BLaER1 (cell line): ENCODE data around the gene ZBTB5.
A peak's percentile ranks its signal among the peaks of the same experiment; 100 is the strongest.
"Not testable (repeated sequence)": the region's sequence is repeated elsewhere in the genome, so short reads cannot be mapped to it uniquely, and the experiment has no call there.

ENCODE experiments used
- H3K27ac ChIP-seq: shearing (Covaris generic); formaldehyde crosslinking; 2 replicates; pipeline ENCODE4 v1.8.1; 2022
- H3K27me3 ChIP-seq: shearing (Covaris generic); formaldehyde crosslinking; 2 replicates; pipeline ENCODE4 v1.8.1; 2022
- H3K36me3 ChIP-seq: shearing (Covaris generic); formaldehyde crosslinking; 2 replicates; pipeline ENCODE4 v1.8.1; 2022
- H3K4me1 ChIP-seq: shearing (Covaris generic); formaldehyde crosslinking; 2 replicates; pipeline ENCODE4 v1.8.1; 2022
- H3K4me2 ChIP-seq: shearing (Covaris generic); formaldehyde crosslinking; 2 replicates; pipeline ENCODE4 v1.8.1; 2022
- H3K4me3 ChIP-seq: shearing (Covaris generic); formaldehyde crosslinking; 2 replicates; pipeline ENCODE4 v1.8.1; 2022
- H3K9ac ChIP-seq: shearing (Covaris generic); formaldehyde crosslinking; 2 replicates; pipeline ENCODE4 v1.8.1; 2022
- H3K9me3 ChIP-seq: shearing (Covaris generic); formaldehyde crosslinking; 2 replicates; pipeline ENCODE4 v1.8.1; 2022
- H4K20me1 ChIP-seq: shearing (Covaris generic); formaldehyde crosslinking; 2 replicates; pipeline ENCODE4 v1.8.1; 2022
- Cebpa-rat ChIP-seq: shearing (Covaris generic); IDR thresholded peaks from 2 replicates; pipeline ENCODE4 v1.8.1; 2022

The ZBTB5 gene

DNA sequence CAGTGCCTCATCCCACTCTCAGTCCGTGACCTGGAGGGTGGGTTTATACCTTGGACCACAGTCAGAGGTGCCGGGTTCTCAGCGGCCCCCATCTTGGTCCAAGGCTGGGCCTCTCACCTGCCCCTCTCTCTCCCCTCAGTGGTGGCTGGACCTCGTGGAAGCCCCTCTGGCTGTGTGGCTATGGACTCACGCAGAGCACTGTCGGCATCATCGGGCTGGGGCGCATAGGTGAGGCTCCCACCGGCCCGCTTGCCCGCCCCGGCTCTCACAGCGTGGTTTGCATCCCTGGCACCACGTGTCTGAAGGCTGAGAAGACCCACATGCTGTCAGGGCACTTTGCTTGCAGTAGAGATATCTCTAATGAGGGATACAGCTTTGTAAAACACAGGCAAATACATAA is 36.9 kb downstream of the ZBTB5 start:
- H3K4me2 ChIP-seq = no peak overlapping the region
- H3K27ac ChIP-seq = no peak overlapping the region
- peaks cover 66% of the 10 kb centered on the region for H4K20me1 ChIP-seq
- TF ChIP-seq Cebpa-rat = no peak
- peaks cover 51% of the 10 kb centered on the region for H3K4me1 ChIP-seq
- no peaks in the 10 kb centered on the region for H3K9me3 ChIP-seq
- no peak overlapping the region for H3K4me3 ChIP-seq
- H3K36me3 ChIP-seq = peaks cover 81% of the 10 kb centered on the region
- no peaks in the 10 kb centered on the region for H3K27me3 ChIP-seq
- H3K9ac ChIP-seq = no peak overlapping the region

GRCh38 chr9:37426846-37427245 is 38.4 kb downstream of the ZBTB5 start:
- H3K27ac ChIP-seq = no peak overlapping the region
- peaks cover 54% of the 10 kb centered on the region for H4K20me1 ChIP-seq
- no peak overlapping the region for H3K4me3 ChIP-seq
- no peak for TF ChIP-seq Cebpa-rat
- H3K9ac ChIP-seq = no peak overlapping the region
- no peaks in the 10 kb centered on the region for H3K27me3 ChIP-seq
- no peak overlapping the region for H3K4me2 ChIP-seq
- peaks cover 72% of the 10 kb centered on the region for H3K36me3 ChIP-seq
- H3K4me1 ChIP-seq = peaks cover 45% of the 10 kb centered on the region
- H3K9me3 ChIP-seq = no peaks in the 10 kb centered on the region

GRCh38 chr9:37426431-37426830 is 38.8 kb downstream of the ZBTB5 start:
- H3K4me2 ChIP-seq, H3K27ac ChIP-seq, H3K27me3 ChIP-seq, H3K4me3 ChIP-seq, H3K9ac ChIP-seq, H3K9me3 ChIP-seq: not testable (repeated sequence)
- Histone ChIP-seq H3K36me3 (peaks cover 71% of the 10 kb centered on the region), H3K4me1 (peaks cover 45% of the 10 kb centered on the region), H4K20me1 (peaks cover 54% of the 10 kb centered on the region)

GRCh38 chr9:37425298-37425752 is 39.9 kb downstream of the ZBTB5 start:
- Histone ChIP-seq H3K9ac (0 out of 2 replicates have a peak overlapping the region, but pooled peaks have one; percentile 90), H3K9me3 (no peaks in the 10 kb centered on the region), H3K4me3 (no peak overlapping the region), H4K20me1 (peaks cover 53% of the 10 kb centered on the region), H3K36me3 (peaks cover 62% of the 10 kb centered on the region), H3K27me3 (no peaks in the 10 kb centered on the region), H3K27ac (peak overlapping the region; percentile 9; the same call in 1 of the 2 replicates), H3K4me2 (no peak overlapping the region), H3K4me1 (peaks cover 38% of the 10 kb centered on the region)
- TF ChIP-seq Cebpa-rat = no peak

DNA sequence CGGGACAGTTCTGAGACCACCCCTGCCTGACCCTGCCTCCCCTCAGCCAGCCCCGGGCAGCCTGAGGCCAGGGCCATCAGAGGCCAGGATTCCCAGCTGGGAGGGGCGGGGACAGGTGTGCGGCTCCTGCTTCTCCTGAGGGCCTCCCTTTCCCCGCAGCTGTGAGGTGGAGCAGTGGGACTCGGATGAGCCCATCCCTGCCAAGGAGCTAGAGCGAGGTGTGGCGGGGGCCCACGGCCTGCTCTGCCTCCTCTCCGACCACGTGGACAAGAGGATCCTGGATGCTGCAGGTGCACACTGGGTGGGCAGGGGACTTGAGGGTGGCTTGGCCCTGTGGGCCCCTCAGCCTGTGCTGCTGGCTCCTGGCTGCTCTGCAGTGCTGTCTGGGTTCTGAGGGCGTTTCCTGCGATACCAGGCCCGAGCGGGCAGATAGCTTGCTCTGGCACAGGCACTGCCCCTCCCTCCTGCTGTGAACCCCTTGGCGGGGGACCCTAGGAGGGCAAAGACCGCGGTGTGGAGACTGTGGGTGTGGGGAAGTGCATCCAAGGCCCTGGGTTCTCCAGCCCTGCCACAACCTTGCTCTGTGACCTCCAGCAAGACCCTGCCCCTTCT is 40.5 kb downstream of the ZBTB5 start:
- Histone ChIP-seq H3K36me3 (peaks cover 57% of the 10 kb centered on the region), H3K4me2 (peak overlapping the region; percentile 88), H3K4me3 (no peak overlapping the region), H3K4me1 (peaks cover 41% of the 10 kb centered on the region), H4K20me1 (peaks cover 48% of the 10 kb centered on the region), H3K9ac (peak overlapping the region; percentile 90; the same call in 1 of the 2 replicates), H3K27ac (0 out of 2 replicates have a peak overlapping the region, but pooled peaks have one; percentile 9), H3K9me3 (no peaks in the 10 kb centered on the region), H3K27me3 (no peaks in the 10 kb centered on the region)
- TF ChIP-seq Cebpa-rat = no peak

DNA sequence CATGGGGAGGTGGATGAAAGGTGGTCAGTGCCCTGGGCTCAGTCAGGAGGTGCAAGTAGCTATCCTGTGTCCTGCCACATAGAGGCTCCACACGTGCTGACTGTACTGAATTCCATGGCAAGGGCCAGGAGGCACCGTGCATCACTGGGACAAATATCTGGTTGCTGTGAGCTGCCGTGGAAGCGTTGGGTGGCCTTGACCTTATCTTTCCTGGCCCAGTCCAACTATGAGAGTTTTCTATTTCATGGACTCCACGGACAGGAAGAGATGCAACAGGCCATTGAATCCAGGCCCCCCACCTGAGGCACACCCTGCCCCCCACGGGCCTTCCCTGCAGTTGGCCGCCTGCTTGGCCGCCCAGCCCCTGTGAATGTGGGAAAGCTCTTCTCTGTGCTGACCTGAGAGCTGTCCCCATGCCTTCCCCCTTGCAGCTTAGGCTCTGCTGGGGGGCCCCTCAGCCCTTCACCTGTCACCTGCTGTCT is 41.0 kb downstream of the ZBTB5 start:
- Histone ChIP-seq H3K4me2 (peak overlapping the region; percentile 88), H3K9me3 (no peaks in the 10 kb centered on the region), H3K4me1 (peaks cover 47% of the 10 kb centered on the region), H3K27me3 (no peaks in the 10 kb centered on the region), H3K27ac (no peak overlapping the region), H3K9ac (peak overlapping the region; percentile 90; the same call in 1 of the 2 replicates), H3K36me3 (peaks cover 51% of the 10 kb centered on the region), H3K4me3 (no peak overlapping the region), H4K20me1 (peaks cover 48% of the 10 kb centered on the region)
- no peak for TF ChIP-seq Cebpa-rat

GRCh38 chr9:37423508-37423907 is 41.7 kb downstream of the ZBTB5 start:
- H3K9ac ChIP-seq = peak overlapping the region; percentile 90
- H3K27ac ChIP-seq = no peak overlapping the region
- peak overlapping the region; percentile 88 for H3K4me2 ChIP-seq
- peaks cover 54% of the 10 kb centered on the region for H3K4me1 ChIP-seq
- TF ChIP-seq Cebpa-rat = no peak
- no peaks in the 10 kb centered on the region for H3K9me3 ChIP-seq
- peaks cover 43% of the 10 kb centered on the region for H4K20me1 ChIP-seq
- peak overlapping the region; percentile 86 for H3K4me3 ChIP-seq
- H3K27me3 ChIP-seq = no peaks in the 10 kb centered on the region
- peaks cover 44% of the 10 kb centered on the region for H3K36me3 ChIP-seq

- H3K27ac ChIP-seq = peak within 1 kb of the TSS; percentile 86
- no peaks in the 10 kb centered on the region for H3K9me3 ChIP-seq
- H3K4me2 ChIP-seq = peak within 1 kb of the TSS; percentile 88
- peak within 1 kb of the TSS; percentile 90 for H3K9ac ChIP-seq
- peaks cover 35% of the 10 kb centered on the region for H4K20me1 ChIP-seq
- peak within 1 kb of the TSS; percentile 86 for H3K4me3 ChIP-seq
- peaks cover 34% of the 10 kb centered on the region for H3K36me3 ChIP-seq
- H3K27me3 ChIP-seq = no peaks in the 10 kb centered on the region
- peaks cover 64% of the 10 kb centered on the region for H3K4me1 ChIP-seq
- TF ChIP-seq Cebpa-rat = no peak
Observed at GRCh38 chr9:37422289-37423104, 42.8 kb downstream of the ZBTB5 start, which contains the start of gene GRHPR. GRHPR (plus strand) TSS chr9:37422696; CDS start chr9:37422751, 55 bp downstream.

GRCh38 chr9:37421914-37422288 is 43.3 kb downstream of the ZBTB5 start:
- H3K9ac ChIP-seq = peak overlapping the region; percentile 90
- no peak for TF ChIP-seq Cebpa-rat
- peak overlapping the region; percentile 88 for H3K4me2 ChIP-seq
- H4K20me1 ChIP-seq = peaks cover 35% of the 10 kb centered on the region
- H3K4me3 ChIP-seq = peak overlapping the region; percentile 86
- H3K4me1 ChIP-seq = peaks cover 67% of the 10 kb centered on the region
- H3K27ac ChIP-seq = peak overlapping the region; percentile 86
- H3K27me3 ChIP-seq = no peaks in the 10 kb centered on the region
- no peaks in the 10 kb centered on the region for H3K9me3 ChIP-seq
- H3K36me3 ChIP-seq = peaks cover 28% of the 10 kb centered on the region
